Nephron (organoid): ENCODE measurements around the gene FREM2.

Experiments used
- H3K27ac Mint-ChIP-seq, 3 experiments: 2 replicates each; pipeline ENCODE4 v1.8.0; 2020; ENCODE audit warnings: mixed read lengths in 3 of 3, mild to moderate bottlenecking in 2 of 3, moderate library complexity in 1 of 3
- H3K27me3 Mint-ChIP-seq: 2 replicates; pipeline ENCODE4 v1.8.0; 2021; ENCODE audit warnings: low read depth, mild to moderate bottlenecking, moderate library complexity, mixed read lengths
- H3K36me3 Mint-ChIP-seq: 2 replicates; pipeline ENCODE4 v1.8.0; 2020; ENCODE audit warnings: low read depth, mixed read lengths
- H3K4me1 Mint-ChIP-seq: 2 replicates; pipeline ENCODE4 v1.8.0; 2020; ENCODE audit warnings: mixed read lengths
- H3K4me3 Mint-ChIP-seq, 3 experiments: 2 replicates each; pipeline ENCODE4 v1.8.0; 2020; ENCODE audit warnings: mild to moderate bottlenecking in 3 of 3, mixed read lengths in 3 of 3, moderate library complexity in 2 of 3
- H3K9me3 Mint-ChIP-seq: 2 replicates; pipeline ENCODE4 v1.8.0; 2020; ENCODE audit warnings: mixed read lengths
- CTCF ChIP-seq, 3 experiments: fragments of 200-600 bp; sonication (generic); IDR thresholded peaks; one replicate each; pipeline ENCODE4 v1.5.0; 2021; ENCODE audit warnings: antibody characterized with exemption in 3 of 3; ENCODE audit not compliant: unreplicated experiment in 3 of 3

The FREM2 gene

GRCh38 chr13:38895075-38895474 is 208.2 kb downstream of the FREM2 start:
- Mint-ChIP-seq H3K9me3 (peaks cover 26% of the 10 kb centered on the region), H3K27ac (peak overlapping the region in 2 of 3 experiments; percentile 34 to 64), H3K4me3 (no peak overlapping the region), H3K36me3 (peaks cover 7% of the 10 kb centered on the region), H3K4me1 (peaks cover 6% of the 10 kb centered on the region), H3K27me3 (peaks cover 4% of the 10 kb centered on the region)
- no peak for TF ChIP-seq CTCF (IDR thresholded peaks at IDR 0.05; ENCODE audit: unreplicated experiment in 3 of 3)

- Mint-ChIP-seq H3K27ac (peak overlapping the region in 1 of 3 experiments; percentile 63), H3K4me3 (no peak overlapping the region), H3K9me3 (peaks cover 12% of the 10 kb centered on the region), H3K36me3 (peaks cover 3% of the 10 kb centered on the region), H3K27me3 (peaks cover 4% of the 10 kb centered on the region), H3K4me1 (peaks cover 6% of the 10 kb centered on the region)
- no peak for TF ChIP-seq CTCF (IDR thresholded peaks at IDR 0.05; ENCODE audit: unreplicated experiment in 3 of 3)
Observed at GRCh38 chr13:38897521-38897920, 210.6 kb downstream of the FREM2 start.

GRCh38 chr13:38898481-38898880 is 211.6 kb downstream of the FREM2 start:
- peaks cover 4% of the 10 kb centered on the region for H3K27me3 Mint-ChIP-seq
- H3K36me3 Mint-ChIP-seq = peaks cover 3% of the 10 kb centered on the region
- TF ChIP-seq CTCF (IDR thresholded peaks at IDR 0.05; ENCODE audit: unreplicated experiment in 3 of 3) = no peak
- peaks cover 10% of the 10 kb centered on the region for H3K9me3 Mint-ChIP-seq
- H3K4me1 Mint-ChIP-seq = peaks cover 6% of the 10 kb centered on the region
- H3K27ac Mint-ChIP-seq = peak overlapping the region in 2 of 3 experiments; percentile 22 to 85
- no peak overlapping the region for H3K4me3 Mint-ChIP-seq

GRCh38 chr13:38899571-38899970 is 212.7 kb downstream of the FREM2 start:
- H3K4me3 Mint-ChIP-seq = no peak overlapping the region
- no peak for TF ChIP-seq CTCF (IDR thresholded peaks at IDR 0.05; ENCODE audit: unreplicated experiment in 3 of 3)
- peaks cover 6% of the 10 kb centered on the region for H3K4me1 Mint-ChIP-seq
- H3K27me3 Mint-ChIP-seq = peaks cover 3% of the 10 kb centered on the region
- H3K36me3 Mint-ChIP-seq = peaks cover 3% of the 10 kb centered on the region
- H3K27ac Mint-ChIP-seq = peak overlapping the region in 1 of 3 experiments; percentile 85
- H3K9me3 Mint-ChIP-seq = peaks cover 5% of the 10 kb centered on the region

GRCh38 chr13:38900188-38900587 is 213.3 kb downstream of the FREM2 start:
- peak overlapping the region in 2 of 3 experiments; percentile 28 to 63 for H3K27ac Mint-ChIP-seq
- H3K36me3 Mint-ChIP-seq = peaks cover 3% of the 10 kb centered on the region
- peak in 2 of 3 experiments; percentile 8 to 27 for TF ChIP-seq CTCF (IDR thresholded peaks at IDR 0.05; ENCODE audit: unreplicated experiment in 3 of 3)
- no peak overlapping the region for H3K4me3 Mint-ChIP-seq
- H3K27me3 Mint-ChIP-seq = no peaks in the 10 kb centered on the region
- peaks cover 2% of the 10 kb centered on the region for H3K9me3 Mint-ChIP-seq
- peaks cover 6% of the 10 kb centered on the region for H3K4me1 Mint-ChIP-seq

- Mint-ChIP-seq H3K9me3 (peaks cover 2% of the 10 kb centered on the region), H3K36me3 (no peaks in the 10 kb centered on the region), H3K4me3 (no peak overlapping the region), H3K27ac (no peak overlapping the region), H3K4me1 (peaks cover 6% of the 10 kb centered on the region), H3K27me3 (no peaks in the 10 kb centered on the region)
- no peak for TF ChIP-seq CTCF (IDR thresholded peaks at IDR 0.05; ENCODE audit: unreplicated experiment in 3 of 3)
Observed at GRCh38 chr13:38902551-38902950, 215.7 kb downstream of the FREM2 start.
